ENCODE results near the gene BFSP2. TPM values are rescaled to one million over a fixed set of nuclear protein-coding genes. Genes with fewer than 3 reads are reported as not detected.
"Not testable (repeated sequence)": the region's sequence is repeated elsewhere in the genome, so short reads cannot be mapped to it uniquely, and the experiment has no call there.

BFSP2 gene
- total and polyA plus RNA-seq, 2 experiments from 2014 or later, result not detected

- Histone ChIP-seq H3K79me2 (no peaks in the 10 kb centered on the region), H3K9me3 (ENCODE audit: low read depth) (no peaks in the 10 kb centered on the region), H3K36me3 (replicated peaks; ENCODE audit: insufficient read depth, low read depth) (no peaks in the 10 kb centered on the region), H2AFZ (no peak overlapping the region), H3K4me2 (peak overlapping the region; percentile 18), H3K4me1 (ENCODE audit: insufficient read depth) (peaks cover 8% of the 10 kb centered on the region), H4K20me1 (ENCODE audit: insufficient read depth, poor library complexity, severe bottlenecking) (no peaks in the 10 kb centered on the region), H3K9me2 (replicated peaks; ENCODE audit: insufficient read depth) (no peaks in the 10 kb centered on the region), H3K4me3 (no peak overlapping the region), H3K27ac (peak overlapping the region; percentile 96), H3K27me3 (no peaks in the 10 kb centered on the region)
- no peak for TF ChIP-seq CTCF (IDR thresholded peaks at IDR 0.05; ENCODE audit: poor library complexity)
- TF ChIP-seq EZH2phosphoT487 (IDR thresholded peaks at IDR 0.05; ENCODE audit: low read depth, severe bottlenecking, unreplicated experiment), result no peak
- TF ChIP-seq EZH2 (IDR thresholded peaks at IDR 0.05; ENCODE audit: borderline replicate concordance), result no peak
- 36% methylated on average over 7 of the region's 7 CpGs for WGBS (ENCODE audit: low lambda C conversion rate, missing lambda C conversion rate)
- peak; percentile 42 for DNase-seq (ENCODE audit: low spot score)
These were observed 80.2 kb downstream of the BFSP2 start for GRCh38 chr3:133479895-133480669.

- H3K4me2 ChIP-seq; DNase-seq (ENCODE audit: low spot score); H3K9me2 ChIP-seq (replicated peaks; ENCODE audit: insufficient read depth); H3K4me3 ChIP-seq; H3K79me2 ChIP-seq; H3K9me3 ChIP-seq (ENCODE audit: low read depth); H4K20me1 ChIP-seq (ENCODE audit: insufficient read depth, poor library complexity, severe bottlenecking); H3K36me3 ChIP-seq (replicated peaks; ENCODE audit: insufficient read depth, low read depth); H3K4me1 ChIP-seq (ENCODE audit: insufficient read depth); H3K27me3 ChIP-seq; H2AFZ ChIP-seq; H3K27ac ChIP-seq: not testable (repeated sequence)
- 83% methylated on average over 5 of the region's 5 CpGs for WGBS (ENCODE audit: low lambda C conversion rate, missing lambda C conversion rate)
These were observed 82.6 kb downstream of the BFSP2 start for GRCh38 chr3:133482474-133482873.

DNA sequence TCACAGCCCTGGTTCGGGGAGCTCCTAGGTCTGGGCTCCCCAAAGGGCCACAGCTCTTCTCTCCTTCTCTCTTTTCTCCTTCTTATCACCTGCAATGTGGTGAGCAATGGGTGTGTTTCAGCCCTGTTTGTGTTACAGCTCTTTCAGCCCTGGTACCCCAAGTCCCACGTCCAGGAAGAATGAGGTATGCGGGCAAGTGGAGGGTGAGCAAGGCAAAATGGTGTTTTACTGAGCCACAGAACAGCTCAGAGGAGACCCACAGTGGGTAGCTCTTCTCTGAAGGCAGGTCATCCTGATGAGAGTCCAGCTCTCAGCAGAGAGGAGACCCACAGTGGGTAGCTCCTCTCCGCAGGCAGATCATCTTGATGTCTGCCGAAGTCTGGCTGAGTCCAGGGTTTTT is 86.8 kb downstream of the BFSP2 start:
- H3K27ac ChIP-seq, result no peak overlapping the region
- DNase-seq (ENCODE audit: low spot score), result no peak
- no peaks in the 10 kb centered on the region for H3K9me2 ChIP-seq (replicated peaks; ENCODE audit: insufficient read depth)
- H3K79me2 ChIP-seq, result no peaks in the 10 kb centered on the region
- no peaks in the 10 kb centered on the region for H3K4me1 ChIP-seq (ENCODE audit: insufficient read depth)
- TF ChIP-seq EZH2 (IDR thresholded peaks at IDR 0.05; ENCODE audit: borderline replicate concordance) (no peak), EZH2phosphoT487 (IDR thresholded peaks at IDR 0.05; ENCODE audit: low read depth, severe bottlenecking, unreplicated experiment) (no peak), CTCF (IDR thresholded peaks at IDR 0.05; ENCODE audit: poor library complexity) (no peak)
- no peaks in the 10 kb centered on the region for H3K9me3 ChIP-seq (ENCODE audit: low read depth)
- WGBS (ENCODE audit: low lambda C conversion rate, missing lambda C conversion rate), result 95% methylated on average over 5 of the region's 5 CpGs
- H3K36me3 ChIP-seq (replicated peaks; ENCODE audit: insufficient read depth, low read depth), result no peaks in the 10 kb centered on the region
- no peaks in the 10 kb centered on the region for H4K20me1 ChIP-seq (ENCODE audit: insufficient read depth, poor library complexity, severe bottlenecking)
- no peak overlapping the region for H2AFZ ChIP-seq
- H3K4me2 ChIP-seq, result no peak overlapping the region
- H3K27me3 ChIP-seq, result no peaks in the 10 kb centered on the region
- H3K4me3 ChIP-seq, result no peak overlapping the region

DNA sequence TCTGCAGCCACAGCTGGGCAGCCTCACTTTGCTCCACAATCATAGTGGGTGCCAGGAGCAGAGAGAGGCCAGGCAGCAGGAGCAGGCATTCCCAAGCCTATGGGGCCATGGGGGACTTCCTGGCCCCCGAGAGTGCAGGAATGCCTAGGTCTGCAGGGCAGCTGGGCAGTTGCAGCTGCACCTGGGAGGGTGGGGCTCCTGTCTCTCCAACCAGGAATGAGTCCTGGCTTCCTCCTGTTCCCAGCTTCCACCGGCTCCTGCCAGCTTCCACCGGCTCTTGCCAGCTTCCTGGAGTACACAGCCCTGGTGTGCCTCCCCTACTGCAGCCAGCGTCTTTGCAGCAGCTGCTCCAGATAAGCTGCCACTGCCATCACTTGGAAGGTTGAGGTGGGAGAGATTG is 87.3 kb downstream of the BFSP2 start:
- TF ChIP-seq CTCF (IDR thresholded peaks at IDR 0.05; ENCODE audit: poor library complexity) (no peak), EZH2 (IDR thresholded peaks at IDR 0.05; ENCODE audit: borderline replicate concordance) (no peak), EZH2phosphoT487 (IDR thresholded peaks at IDR 0.05; ENCODE audit: low read depth, severe bottlenecking, unreplicated experiment) (no peak)
- no peaks in the 10 kb centered on the region for H3K9me3 ChIP-seq (ENCODE audit: low read depth)
- no peaks in the 10 kb centered on the region for H3K4me1 ChIP-seq (ENCODE audit: insufficient read depth)
- H3K4me3 ChIP-seq, result no peak overlapping the region
- H3K36me3 ChIP-seq (replicated peaks; ENCODE audit: insufficient read depth, low read depth), result no peaks in the 10 kb centered on the region
- no peak for DNase-seq (ENCODE audit: low spot score)
- WGBS (ENCODE audit: low lambda C conversion rate, missing lambda C conversion rate), result 69% methylated on average over 4 of the region's 4 CpGs
- no peak overlapping the region for H3K27ac ChIP-seq
- H4K20me1 ChIP-seq (ENCODE audit: insufficient read depth, poor library complexity, severe bottlenecking), result no peaks in the 10 kb centered on the region
- no peak overlapping the region for H3K4me2 ChIP-seq
- no peak overlapping the region for H2AFZ ChIP-seq
- H3K9me2 ChIP-seq (replicated peaks; ENCODE audit: insufficient read depth), result no peaks in the 10 kb centered on the region
- no peaks in the 10 kb centered on the region for H3K79me2 ChIP-seq
- no peaks in the 10 kb centered on the region for H3K27me3 ChIP-seq
